HEK293 (cell line): ENCODE data around the gene OSBPL1A.

Source experiments
- CTCF ChIA-PET: fragments of 350-600 bp; formaldehyde crosslinking; extraction: SDS; loops from one replicate; lab custom pipeline; 2021; ENCODE audit warnings: antibody characterized with exemption; lab: Yijun Ruan, JAX
- POLR2A ChIA-PET: fragments of 300-600 bp; formaldehyde crosslinking; extraction: SDS; loops from one replicate; lab custom pipeline; 2020; ENCODE audit warnings: antibody characterized with exemption, inconsistent platforms; lab: Yijun Ruan, JAX
- H3K27ac ChIP-seq: fragments of 200-500 bp; sonication (Bioruptor generic); 2 replicates; pipeline ENCODE4 v1.5.1; 2014; ENCODE audit warnings: low read depth, low read length, control low read depth, inconsistent platforms; ENCODE audit errors: extremely low read depth
- H3K36me3 ChIP-seq, 2 experiments: fragments of 200-500 bp in 1 of 2; sonication (Bioruptor generic) in 1 of 2; 1 replicate in 1 of 2; 2 replicates in 1 of 2; pipeline ENCODE4 v1.5.1; 2014 to 2017; ENCODE audit warnings: inconsistent platforms in 2 of 2, low read length in 2 of 2; ENCODE audit not compliant: control insufficient read depth in 2 of 2, insufficient read depth in 1 of 2
- H3K4me1 ChIP-seq: fragments of 200-500 bp; sonication (Bioruptor generic); 2 replicates; pipeline ENCODE4 v1.5.1; 2014; ENCODE audit warnings: mild to moderate bottlenecking, low read length, inconsistent platforms; ENCODE audit not compliant: control insufficient read depth, insufficient read depth
- H3K4me3 ChIP-seq: 2 replicates; pipeline ENCODE4 v1.5.1; 2011; ENCODE audit warnings: low read depth, mild to moderate bottlenecking, control low read depth, low read length, moderate library complexity
- H3K9me3 ChIP-seq: fragments of 200-500 bp; sonication (Bioruptor generic); 2 replicates; pipeline ENCODE4 v1.5.1; 2014; ENCODE audit warnings: low read depth, low read length, inconsistent platforms; ENCODE audit not compliant: control insufficient read depth, insufficient read depth
- GLIS1 ChIP-seq: fragments of 450-650 bp; formaldehyde crosslinking; IDR thresholded peaks from 2 replicates; pipeline ENCODE4 v1.5.1; 2016; ENCODE audit warnings: missing biosample characterization, missing genetic modification characterization
- HOXA7 ChIP-seq: sonication (generic); formaldehyde crosslinking; IDR thresholded peaks from 2 replicates; pipeline ENCODE4 v1.8.1; 2022; ENCODE audit warnings: missing genetic modification reagents, borderline replicate concordance
- OSR2 ChIP-seq: fragments of 450-650 bp; formaldehyde crosslinking; IDR thresholded peaks from 2 replicates; pipeline ENCODE4 v1.5.1; 2016; ENCODE audit warnings: missing biosample characterization, missing genetic modification characterization
- PATZ1 ChIP-seq: fragments of 450-650 bp; formaldehyde crosslinking; IDR thresholded peaks from 2 replicates; pipeline ENCODE4 v1.5.1; 2016; ENCODE audit warnings: missing biosample characterization, missing genetic modification characterization
- PRDM4 ChIP-seq: fragments of 450-650 bp; formaldehyde crosslinking; IDR thresholded peaks from 2 replicates; pipeline ENCODE4 v1.5.1; 2017; ENCODE audit warnings: missing biosample characterization, missing genetic modification characterization
- REST ChIP-seq: fragments of 450-650 bp; formaldehyde crosslinking; IDR thresholded peaks from 2 replicates; pipeline ENCODE4 v1.5.1; 2016; ENCODE audit warnings: missing biosample characterization, missing genetic modification characterization
- SP2 ChIP-seq: fragments of 450-650 bp; formaldehyde crosslinking; IDR thresholded peaks from 2 replicates; pipeline ENCODE4 v1.5.1; 2016; ENCODE audit warnings: missing biosample characterization, missing genetic modification characterization
- TCF7L2 ChIP-seq: IDR thresholded peaks from 2 replicates; pipeline ENCODE4 v1.6.1; 2011; ENCODE audit warnings: low read depth, mild to moderate bottlenecking, inconsistent platforms, low read length, moderate library complexity, borderline replicate concordance
- YY2 ChIP-seq: fragments of 450-650 bp; formaldehyde crosslinking; IDR thresholded peaks from 2 replicates; pipeline ENCODE4 v1.5.1; 2016; ENCODE audit warnings: missing biosample characterization, missing genetic modification characterization
- ZBTB21 ChIP-seq: fragments of 450-650 bp; formaldehyde crosslinking; IDR thresholded peaks from 2 replicates; pipeline ENCODE4 v1.5.1; 2017; ENCODE audit warnings: missing biosample characterization, missing genetic modification characterization
- ZBTB6 ChIP-seq: fragments of 450-650 bp; formaldehyde crosslinking; IDR thresholded peaks from 2 replicates; pipeline ENCODE4 v1.5.1; 2017; ENCODE audit warnings: missing biosample characterization, missing genetic modification characterization
- ZBTB8A ChIP-seq: fragments of 450-650 bp; formaldehyde crosslinking; IDR thresholded peaks from 2 replicates; pipeline ENCODE4 v1.5.1; 2016; ENCODE audit warnings: missing biosample characterization, missing genetic modification characterization
- ZNF169 ChIP-seq: fragments of 450-650 bp; formaldehyde crosslinking; IDR thresholded peaks from 2 replicates; pipeline ENCODE4 v1.5.1; 2016; ENCODE audit warnings: missing biosample characterization, missing genetic modification characterization
- ZNF266 ChIP-seq: fragments of 450-650 bp; formaldehyde crosslinking; IDR thresholded peaks from 2 replicates; pipeline ENCODE4 v1.5.1; 2016; ENCODE audit warnings: missing biosample characterization, missing genetic modification characterization, low read depth
- ZNF324 ChIP-seq: fragments of 450-650 bp; formaldehyde crosslinking; IDR thresholded peaks from 2 replicates; pipeline ENCODE4 v1.5.1; 2016; ENCODE audit warnings: missing biosample characterization, missing genetic modification characterization
- ZNF350 ChIP-seq: fragments of 450-650 bp; formaldehyde crosslinking; IDR thresholded peaks from 2 replicates; pipeline ENCODE4 v1.5.0; 2017; ENCODE audit warnings: missing biosample characterization, mild to moderate bottlenecking, missing genetic modification characterization
- ZNF362 ChIP-seq: fragments of 450-650 bp; formaldehyde crosslinking; IDR thresholded peaks from 2 replicates; pipeline ENCODE4 v1.5.1; 2016; ENCODE audit warnings: missing biosample characterization, missing genetic modification characterization
- ZNF473 ChIP-seq: fragments of 450-650 bp; formaldehyde crosslinking; IDR thresholded peaks from 2 replicates; pipeline ENCODE4 v1.5.1; 2017; ENCODE audit warnings: missing biosample characterization, missing genetic modification characterization
- ZNF555 ChIP-seq: fragments of 450-650 bp; formaldehyde crosslinking; conservative IDR thresholded peaks from 2 replicates; pipeline ENCODE4 v1.5.1; 2017; ENCODE audit warnings: missing biosample characterization, mild to moderate bottlenecking, missing genetic modification characterization, inconsistent platforms
- ZNF645 ChIP-seq: fragments of 450-650 bp; formaldehyde crosslinking; IDR thresholded peaks from 2 replicates; pipeline ENCODE4; 2016; ENCODE audit warnings: missing biosample characterization, missing genetic modification characterization
- ZNF76 ChIP-seq: fragments of 450-650 bp; formaldehyde crosslinking; IDR thresholded peaks from 2 replicates; pipeline ENCODE4; 2016; ENCODE audit warnings: low read depth, missing biosample characterization, missing genetic modification characterization, borderline replicate concordance
- ZNF791 ChIP-seq: fragments of 450-650 bp; formaldehyde crosslinking; IDR thresholded peaks from 2 replicates; pipeline ENCODE4 v1.5.1; 2016; ENCODE audit warnings: missing biosample characterization, missing genetic modification characterization

Gene OSBPL1A

GRCh38 chr18:24381126-24381525 lies 16.5 kb downstream of the OSBPL1A start (continued):
- TF ChIP-seq ZNF324 (tag by site-specific recombination) (no peak), ZBTB21 (tag by site-specific recombination) (no peak), ZNF555 (tag by site-specific recombination) (no peak), ZNF76 (tag by site-specific recombination) (no peak), ZNF791 (tag by site-specific recombination) (no peak)

GRCh38 chr18:24380163-24380747 lies 17.4 kb downstream of the OSBPL1A start:
- no peak overlapping the region for H3K27ac ChIP-seq
- CTCF ChIA-PET = interaction anchor here (0.8 to 1.3 kb wide), 3 partner anchors 17 to 109 kb away, joined by 3 to 4 read pairs (median 3); no protein-coding TSS in a partner anchor

More at GRCh38 chr18:24380163-24380747, 17.4 kb downstream of the OSBPL1A start:
- Histone ChIP-seq H3K9me3 (no peaks in the 10 kb centered on the region), H3K36me3 (peaks cover 0 to 15% of the 10 kb centered on the region in 2 experiments; a peak in 2 of 3 replicates), H3K4me1 (no peaks in the 10 kb centered on the region), H3K4me3 (no peak overlapping the region)
- POLR2A ChIA-PET = interaction anchor here (1.0 to 1.1 kb wide), 2 partner anchors 17 to 242 kb away, joined by 4 read pairs; partner anchors contain the start of genes CABYR and OSBPL1A
- TF ChIP-seq SP2 (tag by site-specific recombination) (no peak), PRDM4 (tag by site-specific recombination) (no peak), YY2 (tag by site-specific recombination) (no peak), ZNF266 (tag by site-specific recombination) (no peak), HOXA7 (CRISPR knock-in tag) (no peak), ZBTB6 (tag by site-specific recombination) (no peak), PATZ1 (tag by site-specific recombination) (no peak), ZNF473 (tag by site-specific recombination) (no peak), ZBTB8A (no peak), ZNF169 (tag by site-specific recombination) (no peak), ZNF350 (no peak), ZNF362 (tag by site-specific recombination) (no peak), TCF7L2 (no peak), OSR2 (tag by site-specific recombination) (no peak), ZNF645 (no peak), REST (tag by site-specific recombination) (no peak), GLIS1 (no peak)
